Measurements from ENCODE around the gene ZBTB7B.

Gene ZBTB7B

DNA sequence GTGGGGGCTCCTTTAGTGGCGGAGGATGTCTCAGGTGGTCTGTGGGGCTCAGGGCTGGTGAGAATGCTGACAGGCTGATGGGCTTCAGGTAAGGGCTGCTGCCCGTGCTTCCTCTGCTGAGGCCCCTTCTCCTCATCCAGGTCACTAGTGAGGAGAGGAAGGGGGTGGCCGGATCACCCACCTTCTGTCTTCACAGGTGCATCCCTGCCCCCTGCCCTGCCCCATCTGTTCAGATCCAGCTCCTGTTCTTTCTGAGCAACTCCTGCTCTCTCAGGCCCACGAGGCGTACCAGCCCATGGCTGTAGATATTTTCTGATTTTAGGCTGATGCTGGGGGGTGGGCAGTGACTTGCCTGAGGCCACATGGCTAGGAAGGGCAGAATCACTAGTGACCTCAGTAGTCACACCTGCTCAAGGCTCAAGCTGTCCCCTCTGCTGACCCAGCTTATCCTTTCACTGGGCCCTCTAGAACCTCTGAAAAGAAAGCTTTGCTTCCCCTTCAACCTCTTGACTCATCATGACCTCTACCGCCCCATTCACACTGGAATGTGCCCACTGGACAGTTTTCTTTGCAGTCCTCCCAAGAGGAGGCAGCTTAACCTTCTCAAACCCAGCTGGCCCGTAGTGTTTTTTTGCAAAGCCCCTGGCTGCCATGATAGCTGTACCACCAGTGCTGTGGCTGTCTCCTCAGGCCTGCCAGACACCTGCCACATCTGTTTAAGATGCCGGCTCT lies 16.2 kb downstream of the ZBTB7B start:
- DNase-seq: no peak

DNA sequence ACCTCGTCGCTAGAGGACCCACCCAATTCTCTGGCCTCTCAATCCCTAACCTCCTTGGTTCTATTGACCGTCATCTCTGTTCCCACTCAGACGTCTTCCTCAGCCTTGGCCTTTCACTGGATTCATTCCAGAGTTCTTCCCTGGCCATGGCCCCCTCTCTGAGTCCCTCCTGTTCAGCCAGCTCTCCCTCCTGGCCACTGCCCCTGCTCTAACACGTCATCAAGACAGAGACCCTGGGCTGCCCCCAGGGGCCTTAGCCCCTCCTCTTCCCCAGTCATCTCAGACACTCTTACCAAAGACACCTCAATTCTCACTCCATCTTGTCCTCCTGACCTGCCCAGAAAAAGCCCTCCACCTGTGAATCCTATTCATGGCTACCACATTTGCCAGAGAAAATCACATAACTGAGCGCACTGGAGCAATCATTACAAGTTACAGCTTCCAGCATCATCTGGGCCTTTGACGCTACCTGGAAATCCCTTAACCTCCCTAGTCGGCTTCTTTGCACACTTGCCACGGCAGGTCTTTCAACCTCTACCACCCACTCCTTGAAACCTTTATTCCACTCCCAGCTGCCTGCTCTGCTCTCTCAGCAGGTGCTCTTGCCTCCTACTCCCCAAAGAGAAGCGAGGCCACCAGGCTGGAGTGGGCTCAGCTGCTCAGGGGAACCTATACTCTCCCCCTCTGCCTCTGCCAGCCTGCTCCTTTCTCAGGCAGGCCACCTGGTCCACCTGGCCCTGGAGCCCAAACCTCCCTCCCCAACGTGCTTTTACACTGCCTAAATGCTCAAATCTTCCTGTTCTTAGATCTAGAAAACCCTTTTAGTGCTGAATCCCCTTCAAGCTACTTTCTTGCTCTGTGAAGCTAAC lies 17.0 kb downstream of the ZBTB7B start:
- no peak for DNase-seq

DNA sequence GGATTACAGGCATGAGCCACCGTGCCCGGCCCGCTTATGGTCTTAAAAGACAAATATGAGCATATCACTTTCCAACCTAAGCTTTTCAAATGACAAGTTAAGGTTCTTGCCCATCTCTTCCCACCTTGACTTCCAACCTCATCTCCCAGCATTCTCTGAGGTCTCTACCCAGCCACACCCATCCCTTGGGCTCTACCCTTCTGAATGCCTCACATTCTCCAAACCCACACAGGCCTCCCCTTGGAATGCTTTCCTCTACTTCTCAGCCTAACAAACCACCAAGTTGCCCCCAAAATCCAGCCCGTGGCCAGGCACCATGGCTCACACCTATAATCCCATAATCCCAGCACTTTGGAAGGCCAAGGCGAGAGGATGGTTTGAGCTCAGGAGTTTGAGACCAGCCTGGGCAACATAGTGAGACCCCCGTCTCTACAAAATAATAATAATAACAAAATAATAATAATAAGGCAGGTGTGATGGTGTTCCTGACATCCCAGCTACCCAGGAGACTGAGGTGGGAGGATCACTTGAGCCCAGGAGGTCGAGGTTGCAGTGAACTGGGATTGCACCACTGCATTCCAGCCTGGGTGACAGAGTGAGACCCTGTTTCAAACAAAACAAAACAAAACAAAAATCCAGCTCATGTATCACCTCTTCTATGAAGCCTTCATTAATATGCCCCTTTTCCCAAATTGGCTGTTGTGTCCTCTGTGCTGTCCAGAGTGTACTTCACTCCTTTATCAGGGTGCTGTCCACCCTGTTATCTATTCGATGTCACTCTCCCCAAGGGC lies 19.7 kb downstream of the ZBTB7B start:
- no peak for DNase-seq

DNA sequence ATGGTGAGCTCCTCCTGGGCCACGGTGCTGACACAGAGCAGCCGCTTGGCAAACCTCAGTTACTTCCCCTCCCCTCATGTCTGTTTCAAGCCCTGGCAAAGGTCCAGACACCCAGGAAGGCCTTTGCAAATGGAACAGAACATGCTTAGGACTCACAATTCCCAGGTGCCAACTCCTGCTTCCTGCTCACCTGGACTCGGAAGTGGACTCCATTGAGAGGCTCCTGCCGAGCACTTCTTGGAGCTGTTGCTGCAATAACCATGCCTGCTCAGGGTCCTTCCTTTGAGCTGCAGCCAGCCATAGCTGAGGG lies 20.3 kb downstream of the ZBTB7B start:
- DNase-seq: peak; percentile 31

DNA sequence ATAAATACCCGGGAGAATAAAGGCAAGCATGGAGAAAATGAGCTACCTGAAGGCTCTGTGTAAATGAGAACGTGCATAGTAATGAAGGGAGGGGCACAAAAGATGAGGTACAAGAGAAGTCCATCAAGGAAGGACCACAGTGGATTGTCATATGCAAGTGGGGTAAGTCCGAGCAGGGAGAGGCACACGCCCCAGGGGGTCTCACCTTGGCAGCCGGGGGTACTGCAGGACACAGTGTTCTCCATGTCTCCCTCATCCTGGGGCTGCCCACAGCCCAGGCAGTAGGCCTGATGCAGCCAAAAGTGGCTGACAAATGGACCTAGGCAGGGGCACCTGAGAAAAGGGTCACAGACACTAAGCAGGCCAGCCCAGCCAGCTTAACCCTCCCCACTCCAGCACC lies 21.0 kb downstream of the ZBTB7B start:
- no peak for DNase-seq

DNA sequence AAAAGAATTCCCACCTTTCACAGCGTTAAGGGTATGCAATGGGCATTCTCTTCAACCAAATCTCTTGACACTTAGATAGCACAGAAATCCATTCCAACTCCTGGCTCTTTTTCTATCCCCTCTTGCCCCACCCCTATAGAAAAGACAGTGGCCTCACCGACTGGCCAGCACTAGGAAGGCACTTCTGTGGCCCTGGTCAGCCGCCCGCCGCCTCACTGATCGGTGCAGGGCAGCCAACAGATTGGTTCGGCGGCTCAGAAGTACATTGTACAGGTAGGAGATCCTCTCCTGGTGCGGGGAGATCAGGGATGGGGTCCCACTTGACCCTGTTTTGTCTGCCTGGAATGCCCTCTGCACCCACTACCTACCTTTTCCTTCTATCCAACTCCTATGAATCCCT lies 21.7 kb downstream of the ZBTB7B start:
- no peak for DNase-seq

DNA sequence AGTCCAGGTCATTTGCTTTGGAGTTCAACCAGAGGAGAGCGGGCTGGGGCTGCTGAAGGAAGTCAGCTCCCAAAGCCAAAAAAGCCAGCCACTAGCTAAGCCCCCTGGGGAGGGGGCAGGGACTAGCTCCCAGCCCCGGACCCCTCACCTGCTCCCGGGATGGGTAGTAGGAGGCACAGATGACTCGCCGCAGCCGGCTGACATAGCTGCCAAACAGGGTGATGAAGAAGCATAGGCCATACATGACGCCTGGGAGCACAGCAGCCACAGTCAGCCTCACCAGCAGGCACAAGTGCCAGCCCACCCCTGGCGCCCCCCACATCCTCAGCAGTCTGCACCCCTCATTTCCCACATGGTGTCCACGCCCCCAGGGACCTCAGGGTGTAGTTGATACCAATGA lies 23.6 kb downstream of the ZBTB7B start:
- no peak for DNase-seq

DNA sequence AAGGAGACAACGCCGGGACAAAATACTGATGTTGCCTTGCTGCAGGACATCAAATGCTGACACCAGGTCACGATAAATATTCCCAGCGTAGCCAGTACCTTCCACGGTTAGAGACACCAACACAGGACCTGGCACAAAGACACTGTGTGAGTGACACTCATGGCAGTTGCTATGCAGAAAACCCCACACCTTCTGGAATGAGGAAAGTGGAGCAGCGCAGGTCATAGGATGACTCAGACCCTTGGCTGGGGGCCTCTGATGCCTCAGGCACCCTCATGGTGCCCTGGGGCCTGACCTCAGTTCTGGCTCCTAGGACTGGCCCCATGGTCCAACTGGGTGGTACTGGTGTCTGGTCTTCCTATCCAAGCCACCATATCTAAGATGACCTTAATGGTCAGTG lies 24.0 kb downstream of the ZBTB7B start:
- DNase-seq: no peak

DNA sequence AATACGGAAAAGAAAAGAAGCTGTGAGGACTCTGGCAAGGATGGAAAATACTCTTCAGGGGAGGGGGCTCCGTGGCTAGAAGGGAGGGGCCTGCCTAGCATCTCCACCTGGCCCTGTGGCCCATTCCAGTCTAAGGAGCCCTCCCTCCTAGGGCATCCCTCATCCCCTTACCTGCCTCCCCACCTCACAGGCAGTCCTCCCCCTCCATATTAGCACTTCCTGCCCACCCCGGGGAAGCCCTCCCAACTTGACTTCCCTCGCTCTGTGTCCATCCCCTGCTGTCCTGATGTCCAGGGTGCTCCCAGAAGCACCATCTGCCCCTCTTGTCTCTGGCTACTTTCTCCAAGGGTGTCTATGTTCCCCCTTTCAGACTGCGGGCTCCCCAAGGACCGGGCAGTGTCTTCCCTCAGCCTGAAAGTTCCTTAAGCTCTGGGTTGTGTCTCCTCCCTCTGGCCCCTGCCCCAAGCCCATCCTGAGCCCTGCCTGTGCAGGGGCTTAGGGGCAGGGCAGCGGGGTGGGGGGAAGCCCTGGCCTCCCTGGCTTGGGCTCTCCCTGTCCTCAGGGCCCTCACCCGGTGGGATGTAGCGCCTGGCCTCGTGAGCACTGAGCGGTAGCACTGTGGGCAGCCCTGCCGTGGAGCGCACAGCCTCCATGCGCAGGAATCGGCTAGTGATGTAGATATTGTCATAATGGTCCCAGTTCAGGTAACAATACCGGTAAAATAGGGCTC lies 27.1 kb downstream of the ZBTB7B start:
- DNase-seq: no peak

DNA sequence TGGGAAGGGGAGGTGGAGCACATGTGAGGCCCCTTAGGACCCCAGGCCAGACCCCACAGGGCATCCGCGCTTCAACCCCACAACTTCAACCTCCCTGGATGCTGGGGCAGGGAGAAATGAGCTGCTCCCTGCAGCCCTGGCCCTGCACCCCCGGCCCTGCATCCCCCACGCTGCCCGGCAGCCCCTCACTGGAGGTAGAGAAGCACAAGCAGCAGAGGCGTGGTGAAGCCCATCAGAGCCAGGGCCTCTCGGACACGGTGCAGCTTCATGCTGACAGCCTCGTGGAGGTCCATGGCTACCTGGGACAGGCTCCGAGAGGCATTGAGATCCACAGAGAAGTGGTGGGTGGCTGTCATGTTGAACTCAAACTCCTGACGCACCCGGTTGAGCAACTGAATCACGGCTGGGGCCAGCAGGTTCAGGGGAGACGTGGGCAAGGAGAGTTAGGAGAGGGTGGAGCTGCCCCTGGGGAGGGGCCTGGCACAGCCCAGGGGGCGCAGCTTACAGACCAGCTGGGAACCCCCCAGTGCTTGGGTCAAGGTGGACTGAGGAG lies 27.7 kb downstream of the ZBTB7B start:
- DNase-seq: no peak

DNA sequence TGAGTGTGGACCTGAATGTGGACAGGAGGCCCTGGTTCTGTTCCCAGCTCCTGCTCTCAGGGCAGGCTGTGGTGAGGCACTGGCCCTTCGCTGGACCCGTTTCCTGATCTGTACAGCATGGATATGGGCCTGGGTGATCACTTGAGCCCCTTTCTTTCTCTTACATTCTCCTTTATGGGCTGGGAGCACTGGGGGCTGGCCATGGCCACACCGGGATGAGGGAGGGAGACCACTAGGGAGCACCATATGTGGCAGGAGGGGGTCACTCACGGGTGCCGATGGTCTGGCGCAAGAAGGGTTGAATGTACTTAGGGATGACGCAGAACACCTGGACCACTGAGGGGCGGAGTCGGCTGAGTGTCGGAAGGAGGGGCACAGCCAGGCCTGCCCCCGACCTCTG lies 28.3 kb downstream of the ZBTB7B start:
- DNase-seq: no peak

DNA sequence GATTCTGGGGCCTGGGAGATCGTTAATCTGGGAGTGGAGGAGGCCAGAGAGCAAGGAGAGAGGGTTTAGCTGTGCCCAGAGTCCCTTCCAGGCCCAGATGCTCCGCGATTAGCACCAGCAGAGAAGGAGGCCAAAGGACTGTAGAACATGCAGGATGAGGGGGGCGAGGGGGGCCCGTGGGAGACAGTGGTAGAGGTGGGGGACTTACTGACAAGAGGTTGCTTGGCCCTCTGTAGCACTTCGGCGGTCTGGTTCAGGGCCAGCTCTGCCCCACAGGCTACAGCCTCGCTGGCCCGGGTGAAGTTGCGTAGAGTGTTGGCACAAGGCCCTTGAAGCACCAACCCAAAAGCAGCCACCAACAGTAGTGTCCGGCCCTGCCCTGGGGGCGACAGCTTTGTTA lies 30.3 kb downstream of the ZBTB7B start:
- no peak for DNase-seq

DNA sequence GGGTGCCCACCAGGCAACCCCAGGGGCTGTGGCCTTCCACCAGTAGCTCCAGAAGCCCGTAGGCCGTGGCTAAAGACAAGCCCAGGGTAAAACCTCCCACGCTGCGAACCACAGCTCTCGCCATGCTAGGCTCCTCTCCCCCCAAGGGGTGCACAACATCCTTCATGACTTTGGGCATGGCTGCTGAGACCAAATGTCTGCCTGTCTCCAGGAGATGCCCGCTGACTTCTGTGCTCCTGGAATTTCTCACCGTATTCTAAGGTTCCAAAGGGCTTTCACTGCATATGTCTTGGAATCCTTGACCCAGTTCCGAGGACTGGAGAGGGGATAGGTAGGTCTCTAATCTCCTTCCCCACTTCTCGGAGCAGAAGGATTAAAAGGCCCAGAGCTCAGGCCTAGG lies 30.9 kb downstream of the ZBTB7B start, which contains the start of the genes DCST1 and DCST2:
Gene DCST1, plus strand, starts transcription at position 301 of the 400 bp plus-strand sequence. CDS start 213 bp downstream, outside the sequence.
Gene DCST2, minus strand, starts transcription at position 258 of the 400 bp plus-strand sequence. Its CDS starts 80 bp downstream, at position 178.
- no peak for DNase-seq

DNA sequence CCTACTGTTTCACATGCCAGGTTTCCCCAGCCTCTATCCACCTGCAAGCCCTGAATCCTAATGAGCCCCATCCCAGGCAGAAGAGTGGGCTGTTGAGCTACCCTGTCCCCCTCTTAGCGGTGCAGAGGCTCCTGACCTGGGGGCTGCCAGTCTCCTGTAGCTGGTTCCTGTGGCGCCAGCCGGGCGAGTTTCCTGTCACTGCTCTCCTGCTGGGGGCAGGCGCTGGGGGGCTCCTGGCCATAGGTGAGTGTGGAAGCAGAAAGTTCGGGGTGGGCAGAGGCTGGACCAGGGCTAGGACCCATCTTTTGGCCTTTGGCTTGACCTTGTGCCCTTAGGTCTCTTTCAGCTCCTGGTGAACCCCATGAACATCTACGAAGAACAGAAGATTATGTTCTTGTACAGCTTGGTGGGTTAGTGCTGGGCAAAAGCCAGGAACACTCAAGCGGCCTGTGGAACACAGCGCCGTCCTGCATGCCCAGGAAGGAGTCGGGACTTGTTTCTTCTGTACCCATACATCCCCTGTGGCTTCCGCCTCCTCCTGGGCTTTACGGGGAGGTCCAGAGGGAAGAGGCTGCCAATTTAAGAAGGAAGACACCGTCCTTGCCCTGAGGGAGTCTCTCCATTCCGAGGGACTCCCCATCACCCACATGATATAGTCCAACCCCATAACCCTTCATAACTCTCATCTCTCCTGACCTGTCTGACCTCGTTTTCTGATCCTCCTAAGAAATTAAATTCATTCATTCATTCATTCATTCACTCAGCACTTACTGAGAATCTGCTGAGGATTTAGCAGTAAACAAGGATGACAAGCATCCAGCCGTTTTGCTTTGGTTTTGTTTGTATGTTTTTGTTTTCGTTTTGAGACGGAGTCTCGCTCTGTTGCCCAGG lies 32.0 kb downstream of the ZBTB7B start:
- no peak for DNase-seq

DNA sequence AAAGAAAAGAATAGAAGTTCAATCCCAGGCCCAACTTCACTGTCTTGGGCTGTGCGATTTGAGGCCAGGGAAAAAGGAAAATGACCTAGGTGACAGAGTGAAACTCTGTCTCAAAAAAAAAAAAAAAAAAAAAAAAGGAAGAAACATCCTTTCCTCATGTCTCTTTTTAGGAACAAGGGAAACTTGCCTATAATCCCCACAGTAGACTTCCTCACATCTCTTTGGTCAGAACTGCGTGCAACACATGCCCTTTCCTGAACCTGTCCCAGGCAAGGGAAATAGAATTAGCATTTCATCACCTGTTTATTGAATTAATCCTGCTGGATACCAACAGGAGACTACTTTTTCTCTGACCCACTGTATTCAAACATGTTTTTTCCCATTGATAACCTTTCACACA lies 33.3 kb downstream of the ZBTB7B start:
- DNase-seq: peak; percentile 42

DNA sequence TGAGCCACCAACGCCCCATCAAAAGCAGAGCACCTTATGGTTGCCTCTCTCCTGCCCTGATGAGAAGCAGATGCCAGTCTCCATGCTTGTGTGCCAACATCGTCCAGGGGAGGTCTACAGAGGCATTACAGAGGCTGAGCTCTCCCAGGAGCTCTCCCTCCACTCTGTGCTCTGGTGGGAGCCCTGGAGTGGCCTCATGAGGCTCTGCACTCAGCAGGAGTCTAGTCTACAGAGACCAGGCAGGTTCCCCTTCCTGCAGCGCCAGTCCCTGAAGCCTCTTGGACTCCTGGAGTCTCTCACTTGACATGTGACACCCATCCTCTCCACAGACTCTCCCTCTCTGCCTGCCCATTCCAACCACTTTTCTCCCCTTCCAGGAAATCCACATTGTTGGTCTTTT lies 34.4 kb downstream of the ZBTB7B start:
- DNase-seq: no peak

DNA sequence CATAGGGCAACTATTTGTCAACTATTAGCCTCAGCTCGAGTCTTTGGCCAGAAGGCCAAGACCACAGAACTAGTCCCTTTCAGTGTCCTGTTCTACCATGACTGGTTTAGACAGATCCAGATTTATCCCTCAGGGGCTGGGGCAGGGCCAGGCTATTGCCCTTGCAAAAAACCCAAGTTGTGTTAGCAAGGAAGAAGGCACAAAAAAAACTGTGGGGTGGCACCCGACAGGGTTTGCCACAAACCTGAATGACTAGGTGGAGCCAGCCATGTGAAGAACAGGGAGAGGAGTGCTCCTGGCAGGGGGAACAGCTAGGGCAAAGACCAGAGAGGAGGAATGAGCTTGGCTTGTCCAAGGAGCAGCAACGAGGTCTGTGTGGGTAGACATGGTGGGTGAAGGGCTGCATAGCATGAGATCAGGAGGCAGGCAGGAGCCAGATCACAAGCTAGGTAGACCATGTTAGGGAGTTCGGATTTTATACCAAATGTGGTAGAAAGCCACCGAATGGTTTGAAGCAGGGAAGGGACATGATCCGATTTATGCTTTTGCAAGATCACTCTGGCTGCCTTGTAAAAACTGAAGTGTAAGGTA lies 35.3 kb downstream of the ZBTB7B start:
- no peak for DNase-seq

DNA sequence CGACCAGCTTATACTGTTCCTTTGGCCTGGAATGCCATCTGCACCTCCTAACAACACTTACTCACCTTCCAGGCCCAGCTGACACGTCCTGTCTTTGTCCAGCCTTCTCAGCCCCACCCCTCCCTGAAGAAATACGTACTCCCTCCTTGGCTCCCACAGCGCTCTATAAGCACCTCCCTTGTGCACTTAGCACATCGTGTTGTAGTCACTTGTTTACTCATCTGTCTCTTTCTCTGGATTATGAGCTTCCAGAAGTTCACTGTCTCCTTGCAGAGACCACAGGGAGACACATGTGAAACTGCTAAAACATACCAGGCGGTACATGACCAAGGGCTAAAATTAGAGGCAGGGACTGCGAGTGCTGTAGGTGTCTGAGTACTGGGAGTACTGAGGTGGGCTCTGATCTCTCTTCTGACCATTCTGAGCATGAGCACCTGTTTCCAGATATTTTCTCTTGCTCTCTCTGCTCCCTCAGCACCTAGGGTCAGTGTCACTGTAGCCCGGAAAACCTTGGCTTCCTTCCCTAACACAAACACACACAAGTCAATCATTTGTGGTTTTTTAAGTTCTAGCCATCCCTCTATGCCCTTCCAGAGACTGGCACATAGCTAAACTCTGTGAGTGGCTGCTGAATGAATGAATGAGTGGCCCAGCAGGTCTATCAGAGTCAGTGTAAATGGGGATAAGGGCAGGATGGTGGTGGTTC lies 36.2 kb downstream of the ZBTB7B start:
- DNase-seq: peak; percentile 37

DNA sequence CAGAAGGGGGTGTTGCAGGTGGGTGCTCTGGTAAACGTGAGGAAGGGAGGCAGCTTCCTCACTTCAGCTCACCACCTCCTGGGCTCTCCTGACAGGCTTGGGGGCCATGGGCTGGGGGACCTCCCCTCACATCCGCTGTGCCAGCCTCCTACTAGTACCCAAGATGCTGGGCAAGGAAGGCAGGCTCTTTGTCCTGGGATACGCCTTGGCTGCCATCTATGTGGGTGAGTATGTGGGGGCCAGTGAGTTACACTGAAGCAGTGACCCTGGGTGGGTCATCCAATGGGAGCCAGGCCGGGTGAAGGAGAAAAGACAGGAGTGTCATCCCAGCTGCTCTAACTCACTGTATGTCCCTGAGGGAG lies 36.7 kb downstream of the ZBTB7B start:
- no peak for DNase-seq

DNA sequence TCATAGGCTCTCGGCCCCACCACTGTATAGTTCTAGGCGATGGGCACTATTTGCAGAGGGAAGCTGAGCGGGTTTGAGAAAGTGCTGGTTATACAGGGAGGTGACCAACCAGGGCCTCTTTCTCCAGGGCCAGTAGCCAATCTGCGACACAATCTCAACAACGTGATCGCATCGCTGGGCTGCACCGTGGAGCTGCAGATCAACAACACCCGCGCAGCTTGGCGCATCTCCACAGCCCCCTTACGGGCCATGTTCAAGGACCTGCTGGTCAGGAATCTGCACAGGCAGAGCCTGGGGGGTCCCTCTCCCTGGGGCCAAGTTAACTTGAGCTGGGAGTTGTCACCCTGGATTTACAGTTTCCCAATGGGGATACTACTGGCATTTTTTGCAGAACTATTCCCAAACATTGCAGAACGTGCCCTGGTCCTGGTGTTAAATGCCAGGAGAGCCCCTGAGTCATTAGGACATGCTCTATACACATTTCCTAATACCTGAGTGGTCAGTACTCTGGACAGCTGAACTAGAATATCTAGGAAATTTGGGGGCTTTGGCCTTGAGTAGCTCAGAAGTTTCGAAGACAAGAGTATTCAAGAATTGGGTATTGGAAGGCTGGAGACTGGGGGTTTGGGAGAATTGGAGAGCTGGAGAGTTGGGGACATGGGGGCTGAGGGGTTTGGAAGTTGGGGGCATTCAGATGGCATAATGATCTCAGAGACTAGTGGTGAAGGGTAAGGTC lies 37.9 kb downstream of the ZBTB7B start:
- DNase-seq: no peak

Data from MV-4-11 (cell line).